NK-92 (cell line): ENCODE measurements around the gene FAM200C.
"Not testable (repeated sequence)": the region's sequence is repeated elsewhere in the genome, so short reads cannot be mapped to it uniquely, and the experiment has no call there.

Experiments used
- DNase-seq: peaks from one replicate; lab custom pipeline; 2025; ENCODE audit not compliant: unreplicated experiment; lab: John Stamatoyannopoulos, UW

Gene FAM200C

DNA sequence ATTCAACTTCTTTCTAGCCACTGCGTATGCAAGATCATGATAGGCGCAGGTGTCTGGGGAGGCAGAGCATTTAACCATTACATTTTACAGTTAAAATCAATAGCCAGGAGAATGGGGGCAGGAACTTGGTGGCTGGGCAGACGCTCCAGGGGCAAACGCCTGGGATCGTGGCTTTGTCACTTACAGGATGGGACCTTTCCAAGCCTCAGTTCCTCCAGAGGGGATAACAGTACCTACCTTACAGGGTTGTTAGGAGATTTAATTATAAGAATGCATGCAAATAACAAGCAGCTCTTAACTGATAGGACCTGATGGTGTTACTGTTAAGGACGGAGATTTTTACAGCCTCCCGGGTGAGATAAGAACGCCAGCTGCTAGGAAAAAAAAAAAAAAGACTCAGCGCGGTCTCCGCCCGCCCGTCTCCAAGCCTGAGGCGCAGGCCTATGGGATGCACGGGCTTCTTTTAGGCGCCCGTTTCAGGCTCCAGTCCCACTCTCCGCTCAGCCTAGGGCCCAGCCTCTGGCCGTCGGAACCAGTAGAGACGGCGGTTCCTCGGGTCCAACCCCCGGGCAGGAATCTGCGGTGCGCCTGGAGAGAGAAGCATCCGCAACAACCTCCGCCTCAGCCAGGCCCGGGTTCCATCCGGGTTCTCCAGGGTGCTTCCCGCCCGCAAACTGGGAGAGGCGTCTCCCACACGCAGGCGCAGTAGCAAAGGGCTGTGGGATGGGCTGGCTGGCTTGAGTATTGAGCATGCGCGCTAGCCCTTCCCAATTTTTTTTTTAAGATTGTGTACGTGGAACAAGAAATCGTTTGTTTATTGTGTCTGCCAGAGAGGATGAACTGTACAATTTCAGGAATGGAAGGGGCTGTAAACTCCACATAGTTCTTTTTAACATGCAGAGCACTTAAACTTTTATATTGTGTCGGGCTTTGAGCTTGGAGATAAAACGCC, at the start of gene FAM200C:
TSS of gene FAM200C (minus strand) at position 653 of the 952 bp plus-strand sequence. CDS start 4,564 bp downstream, outside the sequence.
- peak; percentile 24 for DNase-seq

DNA sequence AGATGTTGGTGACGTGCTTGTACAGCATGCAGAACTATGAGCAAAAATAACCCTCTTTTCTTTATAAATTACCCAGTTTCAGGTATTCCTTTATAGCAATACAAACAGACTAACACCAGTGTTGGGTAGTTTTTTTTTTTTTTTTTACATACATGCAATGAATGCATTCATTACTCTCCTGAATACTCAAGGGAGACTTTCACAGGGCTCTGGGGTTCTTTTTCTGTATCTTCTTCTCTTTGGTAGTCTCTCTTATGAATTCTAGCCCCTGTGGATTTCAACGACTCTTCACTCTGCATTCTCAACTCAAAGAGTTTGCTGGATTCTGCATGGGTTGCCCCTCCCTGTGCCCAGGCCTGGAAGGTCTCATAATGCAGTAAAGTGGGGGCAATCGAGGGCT, 49.6 kb upstream of the FAM200C start:
- no peak for DNase-seq

DNA sequence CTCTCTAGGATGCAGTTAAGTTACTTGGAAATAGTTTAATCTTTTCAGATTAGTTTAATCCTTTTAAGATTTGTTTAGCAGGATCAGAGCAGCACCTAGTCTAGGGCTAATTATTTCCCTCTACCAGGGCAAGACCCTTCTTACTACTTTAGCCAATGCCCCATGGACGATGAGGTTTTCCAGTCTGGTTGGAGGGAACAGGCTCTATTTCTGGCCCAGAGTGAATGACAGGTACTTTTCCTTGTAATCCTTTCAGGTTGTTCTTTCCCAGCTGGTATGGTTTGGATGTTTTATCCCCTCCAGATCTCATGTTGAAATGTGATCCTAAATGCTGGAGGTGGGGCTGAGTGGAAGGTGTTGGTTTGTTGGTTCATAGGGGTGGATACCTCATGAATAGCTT, 49.0 kb upstream of the FAM200C start:
- no peak for DNase-seq

GRCh38 chr5:160445751-160446150, 45.9 kb upstream of the FAM200C start:
- DNase-seq = no peak

DNA sequence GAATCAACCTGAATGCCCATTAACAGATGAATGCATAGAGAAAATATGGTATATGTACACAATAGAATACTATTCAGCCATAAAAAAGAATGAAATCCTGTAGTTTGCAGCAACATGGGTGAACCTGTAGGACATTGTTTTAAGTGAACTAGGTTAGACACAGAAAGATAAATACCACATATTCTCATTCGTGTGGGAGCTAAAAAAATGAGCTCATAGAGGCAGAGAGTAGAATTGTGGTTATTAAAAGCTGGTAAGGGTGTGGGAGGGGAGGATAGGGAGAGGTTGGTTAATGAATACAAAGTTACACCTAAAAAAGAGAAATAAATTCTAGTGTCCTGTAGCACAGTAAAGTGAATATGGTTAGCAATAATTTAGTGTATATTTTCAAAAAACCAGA, 45.3 kb upstream of the FAM200C start:
- no peak for DNase-seq

DNA sequence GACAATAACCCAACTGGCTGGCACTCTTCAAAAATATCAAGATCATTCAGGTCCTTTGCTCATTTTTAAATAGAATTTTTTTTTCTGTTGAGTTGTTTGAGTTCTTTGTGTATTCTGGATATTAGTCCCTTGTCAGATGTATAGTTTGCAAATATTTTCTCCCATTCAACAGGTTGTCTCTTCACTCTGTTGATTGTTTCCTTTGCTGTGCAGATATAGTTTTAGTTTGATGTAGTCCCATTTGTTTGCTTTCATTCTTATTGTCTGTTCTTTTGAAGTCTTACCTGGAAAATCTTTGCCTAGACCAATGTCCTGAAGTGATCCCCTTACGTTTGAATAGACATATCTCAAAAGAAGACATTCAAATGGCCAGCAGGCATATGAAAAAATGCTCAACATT, 44.6 kb upstream of the FAM200C start:
- DNase-seq = no peak

DNA sequence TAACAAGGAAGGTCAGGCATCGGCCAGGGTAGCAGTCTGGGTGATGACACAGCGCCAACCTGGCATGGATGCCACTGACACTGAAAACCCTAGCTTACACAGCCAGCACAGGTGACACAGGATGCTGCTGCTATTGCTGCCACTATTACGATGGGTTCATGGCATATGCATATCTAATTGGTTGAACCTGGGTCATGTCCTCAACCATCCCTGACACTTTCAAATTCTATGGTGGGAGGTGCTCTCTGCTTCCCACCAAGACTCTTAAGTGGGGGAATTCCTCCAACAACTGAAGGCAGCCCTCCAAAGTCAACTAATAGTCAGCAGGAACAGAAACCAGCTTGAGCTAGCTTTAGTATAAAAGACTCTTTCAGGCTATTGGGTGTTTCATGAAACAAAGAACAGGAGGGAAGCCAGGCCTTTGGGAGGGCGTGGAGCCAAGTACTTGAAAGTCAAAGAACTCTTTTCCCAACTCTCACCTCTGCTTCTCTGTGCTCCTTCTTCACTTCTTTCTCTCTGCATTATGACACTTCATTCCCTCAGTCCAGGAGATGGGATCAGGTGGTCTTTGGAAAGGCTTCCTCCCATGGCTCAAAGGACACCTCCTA, 43.1 kb upstream of the FAM200C start:
- no peak for DNase-seq

- DNase-seq = no peak
These were observed 41.5 kb upstream of the FAM200C start for GRCh38 chr5:160441311-160441781.

DNA sequence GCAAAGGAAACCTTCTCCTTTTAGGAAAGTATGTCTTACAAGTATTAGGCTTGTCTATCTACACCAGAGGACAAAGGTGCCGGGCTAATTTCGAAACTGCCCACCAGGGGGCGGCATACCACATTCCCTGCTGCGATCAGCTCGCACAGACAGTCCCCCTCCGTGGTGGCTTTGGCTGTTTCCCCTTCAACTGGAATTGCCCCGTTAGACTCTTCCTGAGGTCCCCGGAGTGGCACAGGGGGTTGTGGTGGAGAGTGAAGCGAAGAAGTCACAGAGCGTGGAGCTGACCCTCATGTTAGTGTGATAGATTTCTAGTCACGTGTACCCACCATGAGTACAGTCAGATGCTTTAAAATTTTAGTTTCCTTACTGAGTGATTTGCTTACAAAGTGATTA, 39.3 kb upstream of the FAM200C start:
- peak; percentile 20 for DNase-seq

- DNase-seq = no peak
These were observed 38.7 kb upstream of the FAM200C start for GRCh38 chr5:160438316-160439204.

DNA sequence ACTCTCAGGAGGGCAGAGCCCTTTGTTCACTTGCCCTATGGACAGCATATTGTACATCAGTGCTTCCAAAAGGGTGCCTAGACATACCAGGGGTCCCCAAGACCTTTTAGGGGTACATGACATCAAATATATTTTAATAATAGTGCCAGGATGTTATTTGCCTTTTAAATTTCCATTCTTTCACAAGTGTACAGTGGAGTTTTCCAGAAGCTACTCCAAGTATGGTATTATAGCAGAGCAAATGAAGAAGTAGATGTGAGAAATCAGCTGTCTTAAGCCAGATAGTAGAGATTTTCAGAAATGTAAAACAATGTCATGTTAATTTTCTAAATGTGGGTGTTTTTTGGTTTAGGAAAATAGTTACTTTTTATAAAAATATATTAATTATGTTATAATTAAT, 37.4 kb upstream of the FAM200C start:
- no peak for DNase-seq

- not testable (repeated sequence) for DNase-seq
These were observed 36.8 kb upstream of the FAM200C start for GRCh38 chr5:160436661-160437060.

- DNase-seq = no peak
These were observed 36.2 kb upstream of the FAM200C start for GRCh38 chr5:160436017-160436416.

DNA sequence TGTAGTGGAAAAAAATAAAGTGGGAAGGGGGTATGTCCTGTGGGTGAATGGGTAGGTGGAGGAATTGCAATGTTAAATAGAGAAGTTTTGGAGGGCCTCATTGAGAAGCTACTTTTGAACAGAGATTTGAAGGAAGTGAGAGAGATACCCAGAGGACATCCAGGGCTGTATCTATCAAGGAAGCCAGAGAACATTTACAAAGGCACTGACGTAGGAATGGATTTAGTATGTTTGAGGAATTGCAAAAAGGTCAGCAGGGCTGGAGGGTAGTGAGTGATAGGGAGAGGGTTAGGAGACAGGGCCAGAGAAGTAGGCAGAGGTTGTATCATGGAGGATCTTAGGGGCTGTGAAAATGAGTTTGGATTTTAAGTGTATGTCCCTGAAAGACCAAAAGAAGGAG, 35.7 kb upstream of the FAM200C start:
- no peak for DNase-seq

DNA sequence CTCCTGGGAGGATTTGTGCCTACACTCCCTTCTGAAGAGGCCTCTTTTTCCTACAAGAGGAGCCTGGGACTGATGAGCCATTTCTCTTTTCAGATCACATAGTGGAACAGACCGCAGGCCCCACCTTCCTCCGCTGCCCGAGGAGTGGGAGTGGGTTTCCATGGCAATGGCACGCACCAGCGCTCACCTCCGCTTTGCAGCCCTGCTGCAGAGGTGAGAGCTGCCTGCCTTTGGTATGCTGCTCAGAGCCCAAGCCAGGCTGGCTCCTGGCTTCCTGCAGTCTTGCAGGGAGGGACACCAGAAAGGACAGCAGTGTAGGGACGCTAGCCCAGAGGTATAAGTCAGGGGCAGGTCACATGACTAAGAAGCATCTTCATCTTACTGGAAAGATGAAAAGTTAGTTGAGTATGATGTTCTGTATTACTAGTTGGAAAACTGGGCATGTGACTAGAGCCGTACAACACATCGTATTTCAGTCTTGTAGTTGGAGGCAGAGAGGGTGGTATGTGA, 34.2 kb upstream of the FAM200C start:
- no peak for DNase-seq

DNA sequence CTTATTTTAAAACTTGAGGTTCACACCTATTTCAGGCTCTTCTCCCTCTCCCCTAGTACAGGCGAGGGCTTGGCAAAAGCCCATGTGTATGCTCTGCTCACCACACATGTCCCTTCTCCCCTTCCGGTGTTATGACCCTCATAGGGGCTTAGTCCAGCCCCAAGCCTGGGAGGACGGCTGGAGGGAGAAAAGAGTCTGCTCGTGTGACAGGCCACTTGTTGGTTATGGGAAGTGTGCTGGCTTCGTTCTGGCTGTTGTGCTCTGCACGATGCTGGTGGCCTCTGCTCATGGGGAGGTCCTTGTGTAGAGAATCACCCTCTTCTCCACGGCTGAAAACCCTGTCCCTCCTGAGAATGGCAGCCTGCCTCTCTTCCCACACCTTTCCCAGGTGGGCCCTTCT, 32.9 kb upstream of the FAM200C start:
- no peak for DNase-seq

- no peak for DNase-seq
These were observed 32.3 kb upstream of the FAM200C start for GRCh38 chr5:160432196-160432595.

- DNase-seq = no peak
These were observed 27.8 kb upstream of the FAM200C start for GRCh38 chr5:160427607-160428006.

DNA sequence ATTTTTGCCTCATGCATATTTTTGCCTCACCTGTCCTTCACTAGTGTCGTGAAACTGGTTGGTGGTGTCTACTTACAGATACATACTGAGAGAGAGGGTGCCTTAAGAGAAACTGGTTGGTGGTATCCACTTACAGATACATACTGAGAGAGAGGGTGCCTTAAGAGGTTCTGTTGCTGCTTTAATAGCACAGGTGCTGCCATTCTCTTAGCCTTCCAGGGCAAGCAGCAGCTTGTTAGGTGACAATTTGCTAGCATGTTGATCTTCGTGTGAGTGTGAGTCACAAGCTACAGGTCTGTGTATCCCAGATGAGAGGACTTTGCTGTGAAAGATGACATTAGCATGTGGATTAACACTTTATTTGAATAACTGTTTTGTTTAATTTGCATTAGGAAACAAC, 23.2 kb upstream of the FAM200C start:
- DNase-seq = no peak

DNA sequence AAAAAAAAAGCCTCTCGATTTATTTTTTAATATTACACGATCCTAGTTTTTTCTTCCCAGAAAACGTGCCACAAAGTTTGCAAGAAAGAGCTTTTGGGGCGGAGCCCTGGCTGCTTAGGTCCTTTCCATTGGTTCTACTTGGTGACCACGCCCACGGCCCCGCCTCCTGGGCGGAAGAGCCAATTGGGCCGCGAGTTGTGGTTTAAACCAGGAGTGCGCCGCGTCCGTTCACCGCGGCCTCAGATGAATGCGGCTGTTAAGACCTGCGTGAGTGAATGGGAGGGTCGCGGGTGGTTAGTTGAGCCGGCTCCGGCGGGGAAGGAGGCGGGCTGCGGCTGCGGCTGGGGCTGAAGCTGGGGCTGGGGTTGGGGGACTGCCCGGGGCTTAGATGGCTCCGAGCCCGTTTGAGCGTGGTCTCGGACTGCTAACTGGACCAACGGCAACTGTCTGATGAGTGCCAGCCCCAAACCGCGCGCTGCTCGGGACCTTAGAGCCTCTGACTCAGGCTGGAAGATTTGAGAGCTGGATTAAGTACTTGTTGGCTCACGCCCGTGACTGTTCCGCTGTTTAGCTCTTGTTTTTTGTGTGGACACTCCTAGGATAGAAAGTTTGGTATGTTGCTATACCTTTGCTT, 21.9 kb upstream of the FAM200C start, which contains the start of gene PTTG1:
TSS of gene PTTG1 (plus strand) at position 231 of the 634 bp plus-strand sequence. CDS start 458 bp downstream, outside the sequence.
- no peak for DNase-seq

DNA sequence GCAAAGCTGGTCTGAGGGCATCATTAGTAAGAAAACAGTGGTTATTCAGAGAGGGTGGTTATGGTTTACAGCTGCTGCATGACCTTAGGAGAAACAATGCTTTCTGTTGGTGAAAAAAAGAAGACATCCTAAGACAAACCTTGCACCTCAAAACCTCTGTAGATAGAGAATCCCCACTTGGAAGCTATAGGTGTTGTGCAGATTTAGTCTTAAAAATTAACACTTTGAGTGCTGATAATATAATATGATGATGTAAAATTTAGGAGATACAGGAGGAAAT, 20.4 kb upstream of the FAM200C start:
- DNase-seq = no peak
